ENCODE data around the gene RPS13. TPM values are rescaled to one million over a fixed set of nuclear protein-coding genes. Genes with fewer than 3 reads are reported as not detected.
A peak's percentile ranks its signal among the peaks of the same experiment; 100 is the strongest.
"Not testable (repeated sequence)": the region's sequence is repeated elsewhere in the genome, so short reads cannot be mapped to it uniquely, and the experiment has no call there.

The RPS13 gene
- total and polyA plus RNA-seq, 10 of the 15 experiments (the other 5 are each of a cell fraction or from before 2014, with no cell fraction given) = 1,514 to 4,753 (median 1,995) TPM

DNA sequence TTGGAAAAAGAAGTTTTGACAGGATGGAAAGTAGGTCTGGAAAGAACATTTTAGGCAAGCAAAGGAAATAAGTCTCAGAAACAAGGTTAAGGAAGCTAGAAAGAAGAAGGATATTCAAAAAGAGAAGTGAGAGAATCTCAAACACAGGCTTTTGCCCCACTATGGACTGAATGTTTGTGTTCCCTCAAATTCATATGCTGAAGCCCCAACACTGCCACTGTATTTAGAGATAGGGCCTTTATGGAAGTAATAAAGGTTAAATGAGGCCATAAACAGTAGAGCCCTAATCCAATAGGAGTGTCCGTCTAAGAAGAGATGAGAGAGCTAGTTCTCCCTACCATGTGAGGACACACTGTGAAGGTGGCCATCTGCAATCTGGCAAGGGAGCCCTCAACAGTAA, 20.6 kb upstream of the RPS13 start (continued):
- TF ChIP-seq DPF2 (IDR thresholded peaks at IDR 0.05) (no peak), JUND (IDR thresholded peaks at IDR 0.05; ENCODE audit: low read depth, low read length) (no peak)

DNA sequence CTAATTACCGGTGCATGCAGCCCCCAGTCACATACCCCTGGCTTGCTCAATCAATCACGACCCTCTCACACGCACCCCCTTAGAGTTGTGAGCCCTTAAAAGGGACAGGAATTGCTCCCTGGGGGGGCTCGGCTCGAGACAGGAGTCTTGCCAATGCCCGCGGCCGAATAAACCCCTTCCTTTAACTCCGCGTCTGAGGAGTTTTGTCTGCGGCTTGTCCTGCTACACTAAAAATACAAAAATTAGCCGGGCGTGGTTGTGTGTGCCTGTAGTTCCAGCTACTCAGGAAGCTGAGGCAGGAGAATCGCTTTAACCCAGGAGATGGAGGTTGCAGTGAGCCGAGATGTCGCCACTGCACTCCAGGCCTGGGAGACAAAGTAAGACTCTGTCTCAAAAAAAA, 8.5 kb upstream of the RPS13 start:
- H3K4me2 ChIP-seq (ENCODE audit: control insufficient read depth, insufficient read depth); H3K4me3 ChIP-seq; RAD21 ChIA-PET (ENCODE audit: unreplicated experiment); H3K27me3 ChIP-seq (replicated peaks in 1 of 2; ENCODE audit: control insufficient read depth in 2 of 2, insufficient read depth in 2 of 2, low read length in 1 of 2); H3K9me3 ChIP-seq (replicated peaks; ENCODE audit: control insufficient read depth, insufficient read depth, low read length); H3K27ac ChIP-seq (ENCODE audit: control insufficient read depth, insufficient read depth); H3K79me2 ChIP-seq (ENCODE audit: control insufficient read depth, insufficient read depth, low read length); BruUV-seq (replicated peaks); in situ Hi-C loops (cut with MboI); DNase-seq (ENCODE audit: low read depth, low spot score); FAIRE-seq; H4K20me1 ChIP-seq (ENCODE audit: control insufficient read depth, insufficient read depth); POLR2A ChIA-PET; H3K4me1 ChIP-seq (ENCODE audit: control insufficient read depth, insufficient read depth, low read length); H3K9ac ChIP-seq (ENCODE audit: control insufficient read depth, insufficient read depth, low read length); intact Hi-C loops (cut with micrococcal nuclease; ENCODE audit: unreplicated experiment); ATAC-seq; H3K36me3 ChIP-seq (ENCODE audit: control insufficient read depth in 2 of 2, insufficient read depth in 2 of 2, low read length in 1 of 2); SMC1A ChIA-PET (ENCODE audit: uncharacterized antibody, unreplicated experiment); H2AFZ ChIP-seq (ENCODE audit: control insufficient read depth, low read depth, low read length): not testable (repeated sequence)
- 94% methylated on average over 15 of the region's 16 CpGs for WGBS (ENCODE audit: insufficient coverage, insufficient replicate concordance, low lambda C conversion rate, missing lambda C conversion rate)
- CTCF ChIA-PET = interaction anchor here (0.7 kb wide), 1 partner anchor 452 kb away, joined by 3 read pairs; no protein-coding TSS in a partner anchor

- Histone ChIP-seq H3K4me1 (ENCODE audit: control insufficient read depth, insufficient read depth, low read length) (no peaks in the 10 kb centered on the region; the same call in 1 of the 2 replicates), H3K27me3 (replicated peaks in 1 of 2; ENCODE audit: control insufficient read depth in 2 of 2, insufficient read depth in 2 of 2, low read length in 1 of 2) (no peaks in the 10 kb centered on the region), H3K27ac (ENCODE audit: control insufficient read depth, insufficient read depth) (peak overlapping the region; percentile 95), H3K9ac (ENCODE audit: control insufficient read depth, insufficient read depth, low read length) (peak overlapping the region; percentile 98), H3K79me2 (ENCODE audit: control insufficient read depth, insufficient read depth, low read length) (peaks cover 42% of the 10 kb centered on the region), H3K4me3 (peak overlapping the region; percentile 84), H2AFZ (ENCODE audit: control insufficient read depth, low read depth, low read length) (peak overlapping the region; percentile 52), H3K4me2 (ENCODE audit: control insufficient read depth, insufficient read depth) (peak overlapping the region; percentile 88), H4K20me1 (ENCODE audit: control insufficient read depth, insufficient read depth) (no peaks in the 10 kb centered on the region), H3K9me3 (replicated peaks; ENCODE audit: control insufficient read depth, insufficient read depth, low read length) (no peaks in the 10 kb centered on the region), H3K36me3 (ENCODE audit: control insufficient read depth in 2 of 2, insufficient read depth in 2 of 2, low read length in 1 of 2) (peaks cover 0 to 23% of the 10 kb centered on the region in 2 experiments; a peak in 2 of 4 replicates)
- POLR2A ChIA-PET = interaction anchor here (0.6 to 2.1 kb wide), 7 partner anchors 88 to 340 kb away, joined by 3 to 14 read pairs (median 5); partner anchors contain the start of gene PIK3C2A
- under 1% methylated on average over 20 of the region's 20 CpGs for WGBS (ENCODE audit: insufficient coverage, insufficient replicate concordance, low lambda C conversion rate, missing lambda C conversion rate)
- RAD21 ChIA-PET (ENCODE audit: unreplicated experiment) = interaction anchor here (0.7 to 3.0 kb wide), 12 partner anchors 13 to 1723 kb away, joined by 3 to 14 read pairs (median 4); partner anchors contain the start of gene PIK3C2A
- intact Hi-C loops (cut with micrococcal nuclease; ENCODE audit: unreplicated experiment) = loop anchor here (2.0 to 5.0 kb wide), 2 partner anchors 130 to 132 kb away; no protein-coding TSS in a partner anchor
- no TSS peak for BruUV-seq (replicated peaks)
- in situ Hi-C loops (cut with MboI) = no loop called here
- DNase-seq (ENCODE audit: low read depth, low spot score) (no peak), FAIRE-seq (no peak), ATAC-seq (peak; percentile 29)
- CTCF ChIA-PET = interaction anchor here (1.1 to 2.7 kb wide), 4 partner anchors 14 to 292 kb away, joined by 3 to 13 read pairs (median 4); no protein-coding TSS in a partner anchor
- SMC1A ChIA-PET (ENCODE audit: uncharacterized antibody, unreplicated experiment) = interaction anchor here (0.7 to 1.8 kb wide), 8 partner anchors 14 to 339 kb away, joined by 3 to 6 read pairs (median 3); partner anchors contain the start of gene C11orf58
- 0 out of 2 replicates have a peak, but pooled peaks have one; percentile 13 for TF ChIP-seq SMARCA5 (IDR thresholded peaks at IDR 0.05)
- TF ChIP-seq, protein P1, sequence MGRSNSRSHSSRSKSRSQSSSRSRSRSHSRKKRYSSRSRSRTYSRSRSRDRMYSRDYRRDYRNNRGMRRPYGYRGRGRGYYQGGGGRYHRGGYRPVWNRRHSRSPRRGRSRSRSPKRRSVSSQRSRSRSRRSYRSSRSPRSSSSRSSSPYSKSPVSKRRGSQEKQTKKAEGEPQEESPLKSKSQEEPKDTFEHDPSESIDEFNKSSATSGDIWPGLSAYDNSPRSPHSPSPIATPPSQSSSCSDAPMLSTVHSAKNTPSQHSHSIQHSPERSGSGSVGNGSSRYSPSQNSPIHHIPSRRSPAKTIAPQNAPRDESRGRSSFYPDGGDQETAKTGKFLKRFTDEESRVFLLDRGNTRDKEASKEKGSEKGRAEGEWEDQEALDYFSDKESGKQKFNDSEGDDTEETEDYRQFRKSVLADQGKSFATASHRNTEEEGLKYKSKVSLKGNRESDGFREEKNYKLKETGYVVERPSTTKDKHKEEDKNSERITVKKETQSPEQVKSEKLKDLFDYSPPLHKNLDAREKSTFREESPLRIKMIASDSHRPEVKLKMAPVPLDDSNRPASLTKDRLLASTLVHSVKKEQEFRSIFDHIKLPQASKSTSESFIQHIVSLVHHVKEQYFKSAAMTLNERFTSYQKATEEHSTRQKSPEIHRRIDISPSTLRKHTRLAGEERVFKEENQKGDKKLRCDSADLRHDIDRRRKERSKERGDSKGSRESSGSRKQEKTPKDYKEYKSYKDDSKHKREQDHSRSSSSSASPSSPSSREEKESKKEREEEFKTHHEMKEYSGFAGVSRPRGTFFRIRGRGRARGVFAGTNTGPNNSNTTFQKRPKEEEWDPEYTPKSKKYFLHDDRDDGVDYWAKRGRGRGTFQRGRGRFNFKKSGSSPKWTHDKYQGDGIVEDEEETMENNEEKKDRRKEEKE (IDR thresholded peaks at IDR 0.05) = no peak
- TF ChIP-seq FOS (IDR thresholded peaks at IDR 0.05; ENCODE audit: borderline replicate concordance, extremely low read depth, insufficient read length) = no peak
- TF ChIP-seq ZZZ3 (IDR thresholded peaks at IDR 0.05; ENCODE audit: control insufficient read depth, insufficient read length, low read depth) = no peak
- TF ChIP-seq, protein P2, sequence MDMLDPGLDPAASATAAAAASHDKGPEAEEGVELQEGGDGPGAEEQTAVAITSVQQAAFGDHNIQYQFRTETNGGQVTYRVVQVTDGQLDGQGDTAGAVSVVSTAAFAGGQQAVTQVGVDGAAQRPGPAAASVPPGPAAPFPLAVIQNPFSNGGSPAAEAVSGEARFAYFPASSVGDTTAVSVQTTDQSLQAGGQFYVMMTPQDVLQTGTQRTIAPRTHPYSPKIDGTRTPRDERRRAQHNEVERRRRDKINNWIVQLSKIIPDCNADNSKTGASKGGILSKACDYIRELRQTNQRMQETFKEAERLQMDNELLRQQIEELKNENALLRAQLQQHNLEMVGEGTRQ (IDR thresholded peaks at IDR 0.05; ENCODE audit: borderline replicate concordance, low read depth, low read length) = no peak
- no peak for TF ChIP-seq EGR1 (IDR thresholded peaks at IDR 0.05; ENCODE audit: borderline replicate concordance in 1 of 2, low read depth in 2 of 2, low read length in 2 of 2)
- TF ChIP-seq POLR2A (IDR thresholded peaks at IDR 0.05; ENCODE audit: low read depth, low read length) = no peak
- peak; percentile 29 for TF ChIP-seq NKRF (conservative IDR thresholded peaks at IDR 0.05)
Measured at GRCh38 chr11:17077240-17077519, 287 bp downstream of the RPS13 start.
